K562 (cell line): Measurements from ENCODE around the gene PCNX2. TPM values are rescaled to one million over a fixed set of nuclear protein-coding genes. Genes with fewer than 3 reads are reported as not detected.

ENCODE experiments used
- EZH2 ChIP-seq: IDR thresholded peaks from 2 replicates; pipeline ENCODE4 v1.6.1; 2012; ENCODE audit warnings: low read depth, mild to moderate bottlenecking, inconsistent platforms, low read length, borderline replicate concordance
- NFXL1 ChIP-seq: fragments of 450-650 bp; formaldehyde crosslinking; IDR thresholded peaks from 2 replicates; pipeline ENCODE4 v1.4.0; 2021; ENCODE audit warnings: mild to moderate bottlenecking
- SMC3 ChIP-seq: conservative IDR thresholded peaks from 2 replicates; pipeline ENCODE4 v1.6.1; 2011; ENCODE audit warnings: low read depth, low read length, improper control_type of control experiment; ENCODE audit not compliant: insufficient read depth
- SREBF1 ChIP-seq: fragments of 150-350 bp; IDR thresholded peaks from 2 replicates; pipeline ENCODE4 v1.6.1; 2014; ENCODE audit warnings: antibody characterized with exemption, low read depth, low read length, borderline replicate concordance
- ZFP30 ChIP-seq: fragments of 250-450 bp; sonication (Bioruptor Pico); IDR thresholded peaks from 2 replicates; pipeline ENCODE4 v1.8.0; 2022; ENCODE audit warnings: moderate library complexity, mild to moderate bottlenecking, inconsistent platforms, borderline replicate concordance
- polyA plus RNA-seq, 8 experiments: library from polyadenylated mRNA; depleted of rRNA in 4 of 8; stranded (reverse) in 5 of 8; unstranded in 3 of 8; fragments of >200 nt; fragmentation: Nextera tagmentation in 2 of 8; fragmentation: Illumina TruSeq in 1 of 8; extraction: Ambion mirVana in 2 of 8; extraction: Trizol in 1 of 8; gene quantifications; 2 replicates each; pipeline versions ENCODE4 v1.2.1 to v1.2.3, GENCODE V29; 2011 to 2014; ENCODE audit warnings: inconsistent platforms in 1 of 8, missing spikeins in 1 of 8
- total RNA-seq, 7 experiments: library from RNA; depleted of rRNA in 6 of 7; stranded (reverse); fragments of >200 nt in 6 of 7; fragmentation: Illumina TruSeq in 2 of 7; extraction: Trizol in 2 of 7; gene quantifications; 2 replicates each; pipeline versions ENCODE4 v1.2.1 to v1.2.3, GENCODE V29; 2011 to 2021; ENCODE audit warnings: low replicate concordance in 1 of 7
- TF ChIP-seq, protein P1 (sequence below): sonication (generic); formaldehyde crosslinking; IDR thresholded peaks from 2 replicates; pipeline ENCODE4 v1.8.0; 2022; ENCODE audit warnings: missing genetic modification reagents, mild to moderate bottlenecking, borderline replicate concordance
- TF ChIP-seq, protein P2 (sequence below), 2 experiments: IDR thresholded peaks; 2 replicates each; pipeline ENCODE4 v1.6.1; 2011; ENCODE audit warnings: borderline replicate concordance in 1 of 2, control low read depth in 1 of 2, low read depth in 1 of 2, low read length in 1 of 2, mild to moderate bottlenecking in 1 of 2, mixed read lengths in 1 of 2, moderate library complexity in 1 of 2; ENCODE audit not compliant: insufficient read depth in 1 of 2, insufficient read length in 1 of 2, poor library complexity in 1 of 2, severe bottlenecking in 1 of 2; ENCODE audit errors: extremely low read depth in 1 of 2
- TF ChIP-seq, protein P3 (sequence below): fragments of 450-650 bp; formaldehyde crosslinking; IDR thresholded peaks from 2 replicates; pipeline ENCODE4 v1.4.0; 2020; ENCODE audit warnings: mild to moderate bottlenecking, moderate library complexity
- TF ChIP-seq, protein P4 (sequence below): sonication (generic); IDR thresholded peaks from 2 replicates; pipeline ENCODE4 v1.6.1; 2016
- TF ChIP-seq, protein P5 (sequence below): fragments of 450-650 bp; IDR thresholded peaks from 2 replicates; pipeline ENCODE4 v1.6.1; 2016; ENCODE audit warnings: low read depth

PCNX2 gene
- total and polyA plus RNA-seq, 9 of the 15 experiments (the other 6 are each of a cell fraction or from before 2014, with no cell fraction given) = 0.07 to 0.33 TPM; not detected in 7

DNA sequence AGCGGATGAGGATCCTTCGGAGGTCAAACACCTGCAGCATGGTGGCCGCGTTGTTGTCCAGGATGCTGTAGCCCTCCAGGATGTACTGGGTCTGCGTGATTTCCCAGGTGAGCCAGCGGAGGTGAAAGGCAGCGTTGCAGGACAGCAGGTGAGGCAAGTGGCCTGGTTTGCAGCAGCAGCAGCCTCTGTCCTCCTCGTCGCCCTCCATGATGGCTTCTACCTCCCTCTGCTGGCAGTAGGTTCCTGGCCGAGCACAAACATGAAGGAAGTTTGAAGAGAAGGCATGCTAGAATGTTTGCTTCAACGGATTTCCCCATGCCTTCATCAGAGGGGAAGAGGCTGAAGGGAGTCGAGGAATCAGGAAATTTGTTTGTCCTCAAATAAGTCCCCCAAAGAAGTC is 270.4 kb downstream of the PCNX2 start (continued):
- TF ChIP-seq SMC3 (peak; percentile 36; the same call in 1 of the 2 replicates), SREBF1 (no peak), EZH2 (no peak), ZFP30 (CRISPR knock-in tag) (no peak), NFXL1 (CRISPR knock-in tag) (no peak)
- TF ChIP-seq, protein P1, sequence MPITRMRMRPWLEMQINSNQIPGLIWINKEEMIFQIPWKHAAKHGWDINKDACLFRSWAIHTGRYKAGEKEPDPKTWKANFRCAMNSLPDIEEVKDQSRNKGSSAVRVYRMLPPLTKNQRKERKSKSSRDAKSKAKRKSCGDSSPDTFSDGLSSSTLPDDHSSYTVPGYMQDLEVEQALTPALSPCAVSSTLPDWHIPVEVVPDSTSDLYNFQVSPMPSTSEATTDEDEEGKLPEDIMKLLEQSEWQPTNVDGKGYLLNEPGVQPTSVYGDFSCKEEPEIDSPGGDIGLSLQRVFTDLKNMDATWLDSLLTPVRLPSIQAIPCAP (CRISPR knock-in tag) = no peak
- TF ChIP-seq, protein P2, sequence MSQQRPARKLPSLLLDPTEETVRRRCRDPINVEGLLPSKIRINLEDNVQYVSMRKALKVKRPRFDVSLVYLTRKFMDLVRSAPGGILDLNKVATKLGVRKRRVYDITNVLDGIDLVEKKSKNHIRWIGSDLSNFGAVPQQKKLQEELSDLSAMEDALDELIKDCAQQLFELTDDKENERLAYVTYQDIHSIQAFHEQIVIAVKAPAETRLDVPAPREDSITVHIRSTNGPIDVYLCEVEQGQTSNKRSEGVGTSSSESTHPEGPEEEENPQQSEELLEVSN (IDR thresholded peaks at IDR 0.05; ENCODE audit: borderline replicate concordance in 1 of 2, extremely low read depth in 1 of 2, insufficient read depth in 1 of 2, insufficient read length in 1 of 2, low read depth in 1 of 2, low read length in 1 of 2, poor library complexity in 1 of 2, severe bottlenecking in 1 of 2) = no peak
- TF ChIP-seq, protein P3, sequence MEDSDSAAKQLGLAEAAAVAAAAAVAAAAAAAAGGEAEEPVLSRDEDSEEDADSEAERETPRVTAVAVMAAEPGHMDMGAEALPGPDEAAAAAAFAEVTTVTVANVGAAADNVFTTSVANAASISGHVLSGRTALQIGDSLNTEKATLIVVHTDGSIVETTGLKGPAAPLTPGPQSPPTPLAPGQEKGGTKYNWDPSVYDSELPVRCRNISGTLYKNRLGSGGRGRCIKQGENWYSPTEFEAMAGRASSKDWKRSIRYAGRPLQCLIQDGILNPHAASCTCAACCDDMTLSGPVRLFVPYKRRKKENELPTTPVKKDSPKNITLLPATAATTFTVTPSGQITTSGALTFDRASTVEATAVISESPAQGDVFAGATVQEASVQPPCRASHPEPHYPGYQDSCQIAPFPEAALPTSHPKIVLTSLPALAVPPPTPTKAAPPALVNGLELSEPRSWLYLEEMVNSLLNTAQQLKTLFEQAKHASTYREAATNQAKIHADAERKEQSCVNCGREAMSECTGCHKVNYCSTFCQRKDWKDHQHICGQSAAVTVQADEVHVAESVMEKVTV (CRISPR knock-in tag) = peak; percentile 56; the same call in 1 of the 2 replicates
- TF ChIP-seq, protein P4, sequence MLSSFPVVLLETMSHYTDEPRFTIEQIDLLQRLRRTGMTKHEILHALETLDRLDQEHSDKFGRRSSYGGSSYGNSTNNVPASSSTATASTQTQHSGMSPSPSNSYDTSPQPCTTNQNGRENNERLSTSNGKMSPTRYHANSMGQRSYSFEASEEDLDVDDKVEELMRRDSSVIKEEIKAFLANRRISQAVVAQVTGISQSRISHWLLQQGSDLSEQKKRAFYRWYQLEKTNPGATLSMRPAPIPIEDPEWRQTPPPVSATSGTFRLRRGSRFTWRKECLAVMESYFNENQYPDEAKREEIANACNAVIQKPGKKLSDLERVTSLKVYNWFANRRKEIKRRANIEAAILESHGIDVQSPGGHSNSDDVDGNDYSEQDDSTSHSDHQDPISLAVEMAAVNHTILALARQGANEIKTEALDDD = no peak
- TF ChIP-seq, protein P5, sequence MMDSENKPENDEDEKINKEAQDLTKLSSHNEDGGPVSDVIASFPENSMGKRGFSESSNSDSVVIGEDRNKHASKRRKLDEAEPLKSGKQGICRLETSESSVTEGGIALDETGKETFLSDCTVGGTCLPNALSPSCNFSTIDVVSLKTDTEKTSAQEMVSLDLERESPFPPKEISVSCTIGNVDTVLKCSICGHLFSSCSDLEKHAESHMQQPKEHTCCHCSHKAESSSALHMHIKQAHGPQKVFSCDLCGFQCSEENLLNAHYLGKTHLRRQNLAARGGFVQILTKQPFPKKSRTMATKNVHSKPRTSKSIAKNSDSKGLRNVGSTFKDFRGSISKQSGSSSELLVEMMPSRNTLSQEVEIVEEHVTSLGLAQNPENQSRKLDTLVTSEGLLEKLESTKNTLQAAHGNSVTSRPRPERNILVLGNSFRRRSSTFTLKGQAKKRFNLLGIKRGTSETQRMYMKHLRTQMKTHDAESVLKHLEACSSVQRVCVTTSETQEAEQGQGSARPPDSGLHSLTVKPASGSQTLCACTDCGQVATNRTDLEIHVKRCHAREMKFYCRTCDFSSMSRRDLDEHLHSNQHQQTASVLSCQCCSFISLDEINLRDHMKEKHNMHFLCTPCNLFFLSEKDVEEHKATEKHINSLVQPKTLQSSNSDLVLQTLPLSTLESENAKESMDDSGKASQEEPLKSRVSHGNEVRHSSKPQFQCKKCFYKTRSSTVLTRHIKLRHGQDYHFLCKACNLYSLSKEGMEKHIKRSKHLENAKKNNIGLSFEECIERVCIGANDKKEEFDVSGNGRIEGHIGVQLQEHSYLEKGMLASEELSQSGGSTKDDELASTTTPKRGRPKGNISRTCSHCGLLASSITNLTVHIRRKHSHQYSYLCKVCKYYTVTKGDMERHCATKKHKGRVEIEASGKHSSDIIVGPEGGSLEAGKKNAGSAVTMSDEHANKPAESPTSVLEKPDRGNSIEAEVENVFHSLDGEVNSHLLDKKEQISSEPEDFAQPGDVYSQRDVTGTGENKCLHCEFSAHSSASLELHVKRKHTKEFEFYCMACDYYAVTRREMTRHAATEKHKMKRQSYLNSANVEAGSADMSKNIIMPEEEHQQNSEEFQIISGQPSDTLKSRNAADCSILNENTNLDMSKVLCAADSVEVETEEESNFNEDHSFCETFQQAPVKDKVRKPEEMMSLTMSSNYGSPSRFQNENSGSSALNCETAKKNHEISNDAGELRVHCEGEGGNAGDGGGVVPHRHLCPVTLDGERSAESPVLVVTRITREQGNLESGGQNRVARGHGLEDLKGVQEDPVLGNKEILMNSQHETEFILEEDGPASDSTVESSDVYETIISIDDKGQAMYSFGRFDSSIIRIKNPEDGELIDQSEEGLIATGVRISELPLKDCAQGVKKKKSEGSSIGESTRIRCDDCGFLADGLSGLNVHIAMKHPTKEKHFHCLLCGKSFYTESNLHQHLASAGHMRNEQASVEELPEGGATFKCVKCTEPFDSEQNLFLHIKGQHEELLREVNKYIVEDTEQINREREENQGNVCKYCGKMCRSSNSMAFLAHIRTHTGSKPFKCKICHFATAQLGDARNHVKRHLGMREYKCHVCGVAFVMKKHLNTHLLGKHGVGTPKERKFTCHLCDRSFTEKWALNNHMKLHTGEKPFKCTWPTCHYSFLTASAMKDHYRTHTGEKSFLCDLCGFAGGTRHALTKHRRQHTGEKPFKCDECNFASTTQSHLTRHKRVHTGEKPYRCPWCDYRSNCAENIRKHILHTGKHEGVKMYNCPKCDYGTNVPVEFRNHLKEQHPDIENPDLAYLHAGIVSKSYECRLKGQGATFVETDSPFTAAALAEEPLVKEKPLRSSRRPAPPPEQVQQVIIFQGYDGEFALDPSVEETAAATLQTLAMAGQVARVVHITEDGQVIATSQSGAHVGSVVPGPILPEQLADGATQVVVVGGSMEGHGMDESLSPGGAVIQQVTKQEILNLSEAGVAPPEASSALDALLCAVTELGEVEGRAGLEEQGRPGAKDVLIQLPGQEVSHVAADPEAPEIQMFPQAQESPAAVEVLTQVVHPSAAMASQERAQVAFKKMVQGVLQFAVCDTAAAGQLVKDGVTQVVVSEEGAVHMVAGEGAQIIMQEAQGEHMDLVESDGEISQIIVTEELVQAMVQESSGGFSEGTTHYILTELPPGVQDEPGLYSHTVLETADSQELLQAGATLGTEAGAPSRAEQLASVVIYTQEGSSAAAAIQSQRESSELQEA = no peak
- TF ChIP-seq, all 486 proteins: peak for 5
